ENCODE measurements around the gene TRIM7. TPM values are rescaled to one million over a fixed set of nuclear protein-coding genes. Genes with fewer than 3 reads are reported as not detected.
A peak's percentile ranks its signal among the peaks of the same experiment; 100 is the strongest.

The TRIM7 gene
- total RNA-seq, result 1 to 10 TPM in 3 of 4 donors, under 1 TPM in 1; 0.88 to 2.6 (median 2.2) TPM

DNA sequence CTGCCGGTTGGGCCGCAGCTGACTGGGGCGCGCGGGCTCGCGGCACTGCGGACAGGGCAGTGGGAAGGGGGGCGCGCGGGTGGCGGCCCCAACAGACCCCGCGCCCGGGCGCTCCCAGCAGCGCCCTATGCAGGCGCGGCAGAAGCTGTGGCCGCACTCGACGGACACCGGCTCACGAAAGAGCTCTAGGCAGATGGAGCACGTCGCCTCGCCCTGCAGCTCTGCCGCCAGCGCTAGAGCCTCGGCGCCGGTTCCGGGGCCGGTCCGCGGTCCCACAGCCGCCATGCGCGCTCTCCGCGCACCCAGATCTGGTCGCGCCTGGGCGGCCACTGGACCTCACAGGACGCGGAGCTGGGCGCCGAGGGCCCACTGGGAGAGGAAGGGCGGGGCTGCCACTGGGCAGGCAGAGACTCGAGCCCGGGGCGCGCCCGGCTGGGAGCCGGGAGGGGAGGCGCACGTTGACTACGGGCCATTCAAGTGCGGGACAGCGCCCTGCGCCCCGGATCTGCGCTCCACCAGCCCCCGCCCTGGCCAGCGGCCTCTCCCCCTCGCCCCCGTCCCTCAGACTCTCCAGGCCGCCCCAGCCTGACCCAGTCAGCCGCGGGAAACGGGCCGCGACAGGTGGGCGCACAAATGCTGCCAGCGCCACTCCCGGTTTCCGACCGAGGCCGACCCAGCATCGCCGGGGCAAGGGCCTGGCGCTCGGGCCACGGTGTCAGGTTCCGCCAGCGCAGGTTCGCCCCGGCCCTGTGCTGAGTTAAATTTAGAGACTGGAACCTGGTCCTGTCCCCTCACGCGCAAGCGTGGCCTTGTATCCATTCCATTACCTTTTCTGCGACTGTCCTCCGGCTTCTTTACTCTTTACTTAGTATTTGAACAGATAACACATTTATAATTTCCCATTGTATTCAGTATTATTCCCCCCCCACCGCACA, at the start of gene TRIM7:
TRIM7 (minus strand) TSS at position 371 of the 935 bp plus-strand sequence; CDS start at position 285, 86 bp downstream.
- Histone ChIP-seq H3K4me3 (peak within 1 kb of the TSS; percentile 54 to 67 (median 62)), H3K27ac (peak within 1 kb of the TSS in 3 of 4 donors; percentile 22 to 76 (median 40)), H3K9me3 (no peaks in the 10 kb centered on the region), H3K4me1 (peaks cover 3 to 41% (median 19%) of the 10 kb centered on the region in 4 donors), H3K27me3 (no peaks in the 10 kb centered on the region), H3K36me3 (no peaks in the 10 kb centered on the region)
- peak in 1 of 3 donors; percentile 69 for DNase-seq
- TF ChIP-seq POLR2A (IDR thresholded peaks at IDR 0.05), result no peak
- TF ChIP-seq, protein P1, sequence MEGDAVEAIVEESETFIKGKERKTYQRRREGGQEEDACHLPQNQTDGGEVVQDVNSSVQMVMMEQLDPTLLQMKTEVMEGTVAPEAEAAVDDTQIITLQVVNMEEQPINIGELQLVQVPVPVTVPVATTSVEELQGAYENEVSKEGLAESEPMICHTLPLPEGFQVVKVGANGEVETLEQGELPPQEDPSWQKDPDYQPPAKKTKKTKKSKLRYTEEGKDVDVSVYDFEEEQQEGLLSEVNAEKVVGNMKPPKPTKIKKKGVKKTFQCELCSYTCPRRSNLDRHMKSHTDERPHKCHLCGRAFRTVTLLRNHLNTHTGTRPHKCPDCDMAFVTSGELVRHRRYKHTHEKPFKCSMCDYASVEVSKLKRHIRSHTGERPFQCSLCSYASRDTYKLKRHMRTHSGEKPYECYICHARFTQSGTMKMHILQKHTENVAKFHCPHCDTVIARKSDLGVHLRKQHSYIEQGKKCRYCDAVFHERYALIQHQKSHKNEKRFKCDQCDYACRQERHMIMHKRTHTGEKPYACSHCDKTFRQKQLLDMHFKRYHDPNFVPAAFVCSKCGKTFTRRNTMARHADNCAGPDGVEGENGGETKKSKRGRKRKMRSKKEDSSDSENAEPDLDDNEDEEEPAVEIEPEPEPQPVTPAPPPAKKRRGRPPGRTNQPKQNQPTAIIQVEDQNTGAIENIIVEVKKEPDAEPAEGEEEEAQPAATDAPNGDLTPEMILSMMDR (IDR thresholded peaks at IDR 0.05), result no peak

- Histone ChIP-seq H3K36me3 (peaks cover 0 to 12% (median 0%) of the 10 kb centered on the region in 3 donors), H3K27me3 (no peaks in the 10 kb centered on the region), H3K4me1 (peaks cover 3 to 35% (median 14%) of the 10 kb centered on the region in 4 donors), H3K4me3 (peak overlapping the region in 3 of 4 donors; percentile 12 to 91 (median 80)), H3K9me3 (no peaks in the 10 kb centered on the region), H3K27ac (peak overlapping the region; percentile 57 to 95 (median 91))
- DNase-seq, result no peak
- TF ChIP-seq, protein P1 (IDR thresholded peaks at IDR 0.05), result no peak
- TF ChIP-seq POLR2A (IDR thresholded peaks at IDR 0.05), result no peak
These were observed 43.3 kb upstream of the TRIM7 start for GRCh38 chr5:181248277-181248676.

- Histone ChIP-seq H3K36me3 (peaks cover 0 to 8% (median 0%) of the 10 kb centered on the region in 3 donors), H3K9me3 (no peaks in the 10 kb centered on the region), H3K27me3 (no peaks in the 10 kb centered on the region), H3K27ac (peak overlapping the region; percentile 91 to 97 (median 93)), H3K4me3 (peak overlapping the region; percentile 58 to 91 (median 76)), H3K4me1 (peaks cover 3 to 46% (median 23%) of the 10 kb centered on the region in 4 donors)
- peak; percentile 83 to 96 (median 94) for DNase-seq
- TF ChIP-seq, protein P1 (IDR thresholded peaks at IDR 0.05), result peak in 1 of 6 experiments; percentile 10
- peak; percentile 62 to 88 for TF ChIP-seq POLR2A (IDR thresholded peaks at IDR 0.05)
These were observed 41.5 kb upstream of the TRIM7 start for GRCh38 chr5:181246276-181247049.

GRCh38 chr5:181245427-181246275, 40.7 kb upstream of the TRIM7 start:
- Histone ChIP-seq H3K4me1 (peaks cover 3 to 51% (median 23%) of the 10 kb centered on the region in 4 donors), H3K27ac (peak overlapping the region; percentile 91 to 97 (median 93)), H3K9me3 (no peaks in the 10 kb centered on the region), H3K36me3 (peaks cover 0 to 16% (median 0%) of the 10 kb centered on the region in 3 donors), H3K27me3 (no peaks in the 10 kb centered on the region), H3K4me3 (peak overlapping the region; percentile 58 to 91 (median 76))
- TF ChIP-seq, protein P1 (IDR thresholded peaks at IDR 0.05), result no peak
- TF ChIP-seq POLR2A (IDR thresholded peaks at IDR 0.05), result no peak
- DNase-seq, result no peak

Data from Peyer's patch (tissue), 4 donors.